NOMO-1 treated with dmso at 0.1 percent for 144 hours (cell line): ENCODE data around the gene ROPN1B.
"Not testable (repeated sequence)": the region's sequence is repeated elsewhere in the genome, so short reads cannot be mapped to it uniquely, and the experiment has no call there.

ENCODE experiments used
- DNase-seq: peaks from one replicate; lab custom pipeline; 2025; ENCODE audit not compliant: unreplicated experiment; lab: John Stamatoyannopoulos, UW

ROPN1B gene

GRCh38 chr3:125968701-125969592 is at the start of gene ROPN1B:
Gene ROPN1B, plus strand, starts transcription at chr3:125969178. Its CDS starts 2,877 bp downstream, at chr3:125972055.
- DNase-seq, result not testable (repeated sequence)

GRCh38 chr3:125920191-125920590 is 48.8 kb upstream of the ROPN1B start:
- DNase-seq, result not testable (repeated sequence)

GRCh38 chr3:125920751-125921279 is 48.2 kb upstream of the ROPN1B start:
- not testable (repeated sequence) for DNase-seq

- DNase-seq, result not testable (repeated sequence)
Measured at GRCh38 chr3:125921712-125922111, 47.3 kb upstream of the ROPN1B start.

- DNase-seq, result not testable (repeated sequence)
Measured at GRCh38 chr3:125923324-125924115, 45.5 kb upstream of the ROPN1B start.

GRCh38 chr3:125924276-125924675 is 44.7 kb upstream of the ROPN1B start:
- DNase-seq, result not testable (repeated sequence)

- DNase-seq, result not testable (repeated sequence)
Measured at GRCh38 chr3:125925727-125926126, 43.3 kb upstream of the ROPN1B start.

- not testable (repeated sequence) for DNase-seq
Measured at GRCh38 chr3:125928771-125929545, 40.0 kb upstream of the ROPN1B start.

- not testable (repeated sequence) for DNase-seq
Measured at GRCh38 chr3:125929765-125930164, 39.2 kb upstream of the ROPN1B start.

- not testable (repeated sequence) for DNase-seq
Measured at GRCh38 chr3:125931355-125931880, 37.6 kb upstream of the ROPN1B start.

- DNase-seq, result not testable (repeated sequence)
Measured at GRCh38 chr3:125933397-125934173, 35.4 kb upstream of the ROPN1B start.

- DNase-seq, result not testable (repeated sequence)
Measured at GRCh38 chr3:125935252-125935874, 33.6 kb upstream of the ROPN1B start.

- not testable (repeated sequence) for DNase-seq
Measured at GRCh38 chr3:125936210-125936815, 32.7 kb upstream of the ROPN1B start.

GRCh38 chr3:125936891-125937290 is 32.1 kb upstream of the ROPN1B start:
- not testable (repeated sequence) for DNase-seq

- DNase-seq, result not testable (repeated sequence)
Measured at GRCh38 chr3:125947806-125948205, 21.2 kb upstream of the ROPN1B start.

GRCh38 chr3:125948901-125949300 is 20.1 kb upstream of the ROPN1B start:
- not testable (repeated sequence) for DNase-seq

GRCh38 chr3:125951176-125951575 is 17.8 kb upstream of the ROPN1B start:
- not testable (repeated sequence) for DNase-seq

GRCh38 chr3:125957020-125957419 is 12.0 kb upstream of the ROPN1B start:
- DNase-seq, result not testable (repeated sequence)
